Epithelial cell of esophagus (primary cell): ENCODE measurements around the gene SLC39A12.
"Not testable (repeated sequence)": the region's sequence is repeated elsewhere in the genome, so short reads cannot be mapped to it uniquely, and the experiment has no call there.

Experiments used
- DNase-seq: peaks from one replicate; pipeline ENCODE4 v3.0.0; 2010; ENCODE audit warnings: low read depth
- H3K4me3 ChIP-seq: 2 replicates; pipeline ENCODE4 v1.5.1; 2011; ENCODE audit warnings: mild to moderate bottlenecking, low read length, control low read depth
- CTCF ChIP-seq: IDR thresholded peaks from 2 replicates; pipeline ENCODE4 v1.5.1; 2011; ENCODE audit warnings: low read depth, mild to moderate bottlenecking, low read length, control low read depth, inconsistent platforms; ENCODE audit not compliant: insufficient read depth; ENCODE audit errors: missing control alignments

The SLC39A12 gene

GRCh38 chr10:17943033-17943745, 8.5 kb upstream of the SLC39A12 start:
- no peak overlapping the region for H3K4me3 ChIP-seq
- peak; percentile 79 for DNase-seq
- no peak for TF ChIP-seq CTCF

- not testable (repeated sequence) for H3K4me3 ChIP-seq, DNase-seq
These were observed 1.4 kb upstream of the SLC39A12 start for GRCh38 chr10:17950269-17950668.

GRCh38 chr10:17950726-17951125, 992 bp upstream of the SLC39A12 start:
- DNase-seq, result no peak
- no peak overlapping the region for H3K4me3 ChIP-seq
- no peak for TF ChIP-seq CTCF

- not testable (repeated sequence) for H3K4me3 ChIP-seq, DNase-seq
These were observed 2.7 kb downstream of the SLC39A12 start for GRCh38 chr10:17954372-17954771.

GRCh38 chr10:17954861-17955260, 3.1 kb downstream of the SLC39A12 start:
- H3K4me3 ChIP-seq, result no peak overlapping the region
- DNase-seq, result no peak
- no peak for TF ChIP-seq CTCF

GRCh38 chr10:17958049-17958448, 6.3 kb downstream of the SLC39A12 start:
- no peak overlapping the region for H3K4me3 ChIP-seq
- DNase-seq, result no peak
- TF ChIP-seq CTCF, result no peak

GRCh38 chr10:17959870-17960269, 8.2 kb downstream of the SLC39A12 start:
- H3K4me3 ChIP-seq, result no peak overlapping the region
- TF ChIP-seq CTCF, result no peak
- no peak for DNase-seq

GRCh38 chr10:17961551-17962422, 10.1 kb downstream of the SLC39A12 start:
- peak; percentile 35 for DNase-seq
- no peak for TF ChIP-seq CTCF
- H3K4me3 ChIP-seq, result no peak overlapping the region
